DMS79 treated with DMSO at 0.1 percent for 48 hours (cell line): ENCODE results near the gene FHAD1.

Experiments used
- DNase-seq: peaks from one replicate; lab custom pipeline; 2025; lab: John Stamatoyannopoulos, UW

Gene FHAD1

GRCh38 chr1:15436881-15437442 lies 189.9 kb downstream of the FHAD1 start:
- DNase-seq, result no peak

- no peak for DNase-seq
These were observed 192.3 kb downstream of the FHAD1 start for GRCh38 chr1:15439325-15439724.

GRCh38 chr1:15440357-15440756 lies 193.3 kb downstream of the FHAD1 start:
- DNase-seq, result no peak

- DNase-seq, result no peak
These were observed 194.2 kb downstream of the FHAD1 start for GRCh38 chr1:15441247-15441646.

- DNase-seq, result no peak
These were observed 195.1 kb downstream of the FHAD1 start for GRCh38 chr1:15442119-15442518.

- no peak for DNase-seq
These were observed 195.7 kb downstream of the FHAD1 start for GRCh38 chr1:15442759-15443158.

- no peak for DNase-seq
These were observed 196.3 kb downstream of the FHAD1 start for GRCh38 chr1:15443281-15443680.

GRCh38 chr1:15444468-15445389 lies 197.7 kb downstream of the FHAD1 start:
- DNase-seq, result no peak

GRCh38 chr1:15445390-15446122 lies 198.5 kb downstream of the FHAD1 start:
- DNase-seq, result no peak

- DNase-seq, result no peak
These were observed 199.2 kb downstream of the FHAD1 start for GRCh38 chr1:15446212-15446611.
